HepG2 (cell line): ENCODE results near the gene UGCG. TPM values are rescaled to one million over a fixed set of nuclear protein-coding genes. Genes with fewer than 3 reads are reported as not detected.

Experiments
- ATAC-seq: fragments of 200-7000 bp; cut with Tn5 transposase; 3 replicates; pipeline ENCODE4 v1.9.1; 2020; ENCODE audit warnings: mild to moderate bottlenecking, moderate library complexity
- BruUV-seq: library from RNA; stranded (reverse); fragments of 400-500 nt; replicated peaks from 2 replicates; lab custom pipeline; 2021; lab: Mats Ljungman, UMichigan
- CTCF ChIA-PET: fragments of 300-600 bp; formaldehyde crosslinking; extraction: SDS; loops from one replicate; lab custom pipeline; 2021; ENCODE audit warnings: low total read pairs, inconsistent platforms, low intra/inter-chr PET ratio; lab: Yijun Ruan, JAX
- POLR2A ChIA-PET: fragments of 350-600 bp; sonication (Branson Sonifier 250); formaldehyde crosslinking; loops from one replicate; lab custom pipeline; 2020; ENCODE audit warnings: antibody characterized with exemption, inconsistent platforms; lab: Yijun Ruan, JAX
- DNase-seq: peaks from one replicate; pipeline ENCODE4 v3.0.0-alpha.2; 2015; ENCODE audit warnings: low spot score
- FAIRE-seq: peaks from 3 replicates; lab custom pipeline; 2011; peaks lifted over from hg19 to GRCh38; lab: Jason Lieb, UNC
- H2AFZ ChIP-seq: one replicate; pipeline ENCODE4 v1.6.1; 2011; ENCODE audit warnings: low read length, inconsistent platforms
- H3K27ac ChIP-seq: fragments of 300-600 bp; 3 replicates; pipeline ENCODE4 v1.8.0; 2011; ENCODE audit warnings: mixed run types, mild to moderate bottlenecking, mixed read lengths, low read length, inconsistent platforms; ENCODE audit not compliant: insufficient read depth; ENCODE audit errors: extremely low read length
- H3K27me3 ChIP-seq, 2 experiments: fragments of 200-600 bp in 1 of 2; 2 replicates in 1 of 2; 3 replicates in 1 of 2; pipeline versions ENCODE4 v1.6.0 to v1.8.0; 2011; ENCODE audit warnings: low read length in 2 of 2, mild to moderate bottlenecking in 2 of 2, moderate library complexity in 2 of 2, inconsistent platforms in 1 of 2; ENCODE audit not compliant: insufficient read depth in 2 of 2, control insufficient read depth in 1 of 2
- H3K36me3 ChIP-seq, 2 experiments: fragments of 200-600 bp in 1 of 2; replicated peaks in 1 of 2; 2 replicates in 1 of 2; 3 replicates in 1 of 2; pipeline versions ENCODE4 v1.5.1 to v1.8.0; 2011; ENCODE audit warnings: low read length in 2 of 2, inconsistent platforms in 1 of 2; ENCODE audit not compliant: insufficient read depth in 2 of 2, control insufficient read depth in 1 of 2
- H3K4me1 ChIP-seq: 2 replicates; pipeline ENCODE4 v1.5.1; 2012; ENCODE audit warnings: low read length, inconsistent platforms; ENCODE audit not compliant: insufficient read depth
- H3K4me2 ChIP-seq: 2 replicates; pipeline ENCODE4 v1.6.0; 2011; ENCODE audit warnings: low read depth, low read length, inconsistent platforms
- H3K4me3 ChIP-seq, 3 experiments: fragments of 200-600 bp in 1 of 3; sonication (generic), shearing (Covaris generic) in 1 of 3; replicated peaks in 1 of 3; 2 replicates each; pipeline ENCODE4 v1.5.1; 2011 to 2016; ENCODE audit warnings: low read length in 3 of 3, inconsistent platforms in 2 of 3, low read depth in 2 of 3, mild to moderate bottlenecking in 2 of 3, control low read depth in 1 of 3, mixed read lengths in 1 of 3; ENCODE audit not compliant: insufficient read depth in 1 of 3
- H3K79me2 ChIP-seq: one replicate; pipeline ENCODE4 v1.6.1; 2011; ENCODE audit warnings: low read length, inconsistent platforms; ENCODE audit not compliant: insufficient read depth
- H3K9ac ChIP-seq: 2 replicates; pipeline ENCODE4 v1.6.0; 2011; ENCODE audit warnings: mild to moderate bottlenecking, low read depth, low read length, inconsistent platforms; ENCODE audit not compliant: insufficient read depth
- H3K9me3 ChIP-seq: 2 replicates; pipeline ENCODE4 v1.5.1; 2012; ENCODE audit warnings: mild to moderate bottlenecking, low read length
- H4K20me1 ChIP-seq: 2 replicates; pipeline ENCODE4 v1.6.0; 2011; ENCODE audit warnings: inconsistent platforms, mild to moderate bottlenecking, low read length, moderate library complexity; ENCODE audit not compliant: insufficient read depth
- ARID2 ChIP-seq: sonication (generic); formaldehyde crosslinking; IDR thresholded peaks from 2 replicates; pipeline ENCODE4 v1.8.1; 2022; ENCODE audit warnings: mild to moderate bottlenecking, missing genetic modification reagents, borderline replicate concordance
- FOXP4 ChIP-seq: sonication (generic); formaldehyde crosslinking; IDR thresholded peaks from 2 replicates; pipeline ENCODE4 v1.4.0; 2020; ENCODE audit warnings: missing genetic modification reagents
- JARID2 ChIP-seq: sonication (generic); formaldehyde crosslinking; IDR thresholded peaks from 2 replicates; pipeline ENCODE4 v1.8.1; 2023; ENCODE audit warnings: missing genetic modification reagents, inconsistent platforms; ENCODE audit not compliant: insufficient replicate concordance
- NFKBIZ ChIP-seq: IDR thresholded peaks from 2 replicates; pipeline ENCODE4 v1.6.1; 2018; ENCODE audit warnings: missing genetic modification reagents, missing compliant biosample characterization
- NFYB ChIP-seq: sonication (generic); formaldehyde crosslinking; IDR thresholded peaks from 2 replicates; pipeline ENCODE4 v1.4.0; 2020; ENCODE audit warnings: missing genetic modification reagents
- NR2F6 ChIP-seq, 2 experiments: IDR thresholded peaks; 2 replicates each; pipeline ENCODE4 v1.6.1; 2016; ENCODE audit warnings: antibody characterized with exemption in 1 of 2, mild to moderate bottlenecking in 1 of 2
- PATZ1 ChIP-seq: sonication (generic); formaldehyde crosslinking; IDR thresholded peaks from 2 replicates; pipeline ENCODE4 v1.4.0; 2020; ENCODE audit warnings: missing genetic modification reagents
- SMARCE1 ChIP-seq: fragments of 450-650 bp; IDR thresholded peaks from 2 replicates; pipeline ENCODE4 v1.6.1; 2017; ENCODE audit warnings: borderline replicate concordance
- SOX13 ChIP-seq, 3 experiments: fragments of 450-650 bp in 1 of 3; sonication (generic) in 1 of 3; formaldehyde crosslinking in 1 of 3; IDR thresholded peaks in 2 of 3; conservative IDR thresholded peaks in 1 of 3; 2 replicates each; pipeline versions ENCODE4 v1.5.0 to v1.6.1; 2016 to 2020; ENCODE audit warnings: antibody characterized with exemption in 1 of 3, mild to moderate bottlenecking in 1 of 3, missing compliant biosample characterization in 1 of 3, missing genetic modification reagents in 1 of 3, moderate library complexity in 1 of 3
- TERF1 ChIP-seq: sonication (generic); formaldehyde crosslinking; IDR thresholded peaks from 2 replicates; pipeline ENCODE4 v1.8.0; 2022; ENCODE audit warnings: mild to moderate bottlenecking, missing genetic modification reagents, moderate library complexity
- TSC22D2 ChIP-seq: sonication (generic); formaldehyde crosslinking; IDR thresholded peaks from 2 replicates; pipeline ENCODE4 v1.5.1; 2020; ENCODE audit warnings: missing genetic modification reagents, mild to moderate bottlenecking, borderline replicate concordance
- ZKSCAN5 ChIP-seq: sonication (generic); formaldehyde crosslinking; IDR thresholded peaks from 2 replicates; pipeline ENCODE4 v1.5.1; 2020; ENCODE audit warnings: mild to moderate bottlenecking, missing genetic modification reagents
- ZNF567 ChIP-seq: sonication (generic); formaldehyde crosslinking; IDR thresholded peaks from 2 replicates; pipeline ENCODE4 v1.8.1; 2023; ENCODE audit warnings: mild to moderate bottlenecking, missing genetic modification reagents, borderline replicate concordance
- ZNF639 ChIP-seq: conservative IDR thresholded peaks from 2 replicates; pipeline ENCODE4 v1.6.1; 2018; ENCODE audit warnings: missing genetic modification reagents
- ZNF761 ChIP-seq: sonication (generic); formaldehyde crosslinking; conservative IDR thresholded peaks from 2 replicates; pipeline ENCODE4 v1.4.0; 2020; ENCODE audit warnings: mild to moderate bottlenecking, missing genetic modification reagents
- ZNF790 ChIP-seq: sonication (generic); formaldehyde crosslinking; IDR thresholded peaks from 2 replicates; pipeline ENCODE4 v1.8.0; 2022; ENCODE audit warnings: missing genetic modification reagents, mild to moderate bottlenecking, borderline replicate concordance
- WGBS: methylation state at CpG from one replicate; pipeline ENCODE4 v1.1.6; 2017; ENCODE audit warnings: low lambda C conversion rate; 5-methylcytosine and 5-hydroxymethylcytosine counted together
- in situ Hi-C: cut with HindIII; loops from 2 replicates; pipeline ENCODE4 v1.10.0; 2017; ENCODE audit warnings: low pct_unique_long_range_greater_than_20kb; ENCODE audit not compliant: extremely low pct_ligation_motif_present
- intact Hi-C: fragments of 100-400 bp; cut with micrococcal nuclease; formaldehyde crosslinking; loops from one replicate; pipeline ENCODE4 v1.10.0; 2022; ENCODE audit not compliant: unreplicated experiment
- polyA plus RNA-seq, 8 experiments: library from polyadenylated mRNA; depleted of rRNA in 3 of 8; stranded (reverse) in 7 of 8; unstranded in 1 of 8; fragments of >200 nt; fragmentation: Illumina TruSeq in 4 of 8; extraction: Trizol in 4 of 8; gene quantifications; 2 replicates each; pipeline versions ENCODE4 v1.2.1 to v1.2.3, GENCODE V29; 2011 to 2016; ENCODE audit warnings: low read depth in 4 of 8, missing spikeins in 1 of 8, mixed read lengths in 1 of 8; ENCODE audit not compliant: insufficient read depth in 1 of 8
- total RNA-seq, 5 experiments: library from RNA; depleted of rRNA; stranded (reverse); fragments of >200 nt; fragmentation: Illumina TruSeq; extraction: Trizol; gene quantifications; 2 replicates each; pipeline ENCODE4 v1.2.3, GENCODE V29; 2016; ENCODE audit warnings: low read depth in 1 of 5

UGCG gene
- total and polyA plus RNA-seq, 2 of the 13 experiments (the other 11 are each of a cell fraction or from before 2014, with no cell fraction given) = 10.5 to 13.9 TPM

- CTCF ChIA-PET = no interaction called here
- H3K27me3 ChIP-seq = no peaks in the 10 kb centered on the region
- H3K4me3 ChIP-seq = no peak overlapping the region
- no TSS peak for BruUV-seq
- H3K9ac ChIP-seq = no peak overlapping the region
- 14% methylated on average over 2 of the region's 2 CpGs for WGBS
- H3K4me2 ChIP-seq = no peak overlapping the region
- peaks cover 4% of the 10 kb centered on the region; the same call in 1 of the 2 replicates for H3K4me1 ChIP-seq
- H3K27ac ChIP-seq = no peak overlapping the region
- POLR2A ChIA-PET = no interaction called here
- DNase-seq (no peak), ATAC-seq (no peak), FAIRE-seq (no peak)
- no peaks in the 10 kb centered on the region for H3K9me3 ChIP-seq
- H4K20me1 ChIP-seq = no peaks in the 10 kb centered on the region
- in situ Hi-C loops (no loop called here), intact Hi-C loops (no loop called here)
- H3K79me2 ChIP-seq = no peaks in the 10 kb centered on the region
- no peak overlapping the region for H2AFZ ChIP-seq
- no peaks in the 10 kb centered on the region for H3K36me3 ChIP-seq
- TF ChIP-seq PATZ1 (CRISPR knock-in tag) = no peak
- TF ChIP-seq ZNF790 = no peak
- TF ChIP-seq ZKSCAN5 (CRISPR knock-in tag) = no peak
- no peak for TF ChIP-seq SMARCE1
- no peak for TF ChIP-seq NFKBIZ (CRISPR knock-in tag)
- TF ChIP-seq NFYB (CRISPR knock-in tag) = no peak
- no peak for TF ChIP-seq ZNF567 (CRISPR knock-in tag)
- no peak for TF ChIP-seq ZNF639 (CRISPR knock-in tag)
- no peak for TF ChIP-seq FOXP4 (CRISPR knock-in tag)
- no peak for TF ChIP-seq TERF1 (CRISPR knock-in tag)
- TF ChIP-seq SOX13 (IDR thresholded peaks at IDR 0.05) = no peak
- TF ChIP-seq SOX13 (CRISPR knock-in tag; conservative IDR thresholded peaks at IDR 0.05 in 1 of 2, IDR thresholded peaks at IDR 0.05 in 1 of 2) = no peak
- TF ChIP-seq ARID2 (CRISPR knock-in tag) = no peak
- TF ChIP-seq NR2F6 (IDR thresholded peaks at IDR 0.05) = no peak
- no peak for TF ChIP-seq NR2F6 (CRISPR knock-in tag; IDR thresholded peaks at IDR 0.05)
- TF ChIP-seq TSC22D2 = no peak
- no peak for TF ChIP-seq JARID2
- no peak for TF ChIP-seq ZNF761 (CRISPR knock-in tag)
These were observed 52.3 kb downstream of the UGCG start for GRCh38 chr9:111948951-111949350.
